ENCODE measurements around the gene SLC35B3. TPM values are rescaled to one million over a fixed set of nuclear protein-coding genes. Genes with fewer than 3 reads are reported as not detected.
"Not testable (repeated sequence)": the region's sequence is repeated elsewhere in the genome, so short reads cannot be mapped to it uniquely, and the experiment has no call there.

SLC35B3 gene
- total RNA-seq, 1 donor from 2014 or later = 20.8 TPM

DNA sequence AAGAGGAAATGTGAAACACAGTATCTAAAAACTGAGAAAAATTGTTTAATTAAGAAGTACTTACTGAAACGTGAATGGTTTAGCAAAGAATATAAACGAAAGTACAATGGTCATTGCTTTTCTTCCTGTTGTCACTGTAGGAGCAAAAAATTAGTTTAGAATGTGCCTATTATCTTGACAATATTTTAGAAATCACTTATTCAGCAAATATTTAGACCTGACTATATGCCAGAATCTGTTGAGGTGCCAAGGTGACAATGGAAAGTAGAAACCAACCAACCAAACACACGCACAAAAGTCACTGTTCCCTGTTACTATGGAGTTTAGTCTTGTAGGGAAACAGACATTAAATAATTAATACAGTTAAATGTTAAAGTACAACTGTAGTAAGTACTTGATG lies 20.5 kb downstream of the SLC35B3 start:
- no peak for DNase-seq (ENCODE audit: low spot score)

DNA sequence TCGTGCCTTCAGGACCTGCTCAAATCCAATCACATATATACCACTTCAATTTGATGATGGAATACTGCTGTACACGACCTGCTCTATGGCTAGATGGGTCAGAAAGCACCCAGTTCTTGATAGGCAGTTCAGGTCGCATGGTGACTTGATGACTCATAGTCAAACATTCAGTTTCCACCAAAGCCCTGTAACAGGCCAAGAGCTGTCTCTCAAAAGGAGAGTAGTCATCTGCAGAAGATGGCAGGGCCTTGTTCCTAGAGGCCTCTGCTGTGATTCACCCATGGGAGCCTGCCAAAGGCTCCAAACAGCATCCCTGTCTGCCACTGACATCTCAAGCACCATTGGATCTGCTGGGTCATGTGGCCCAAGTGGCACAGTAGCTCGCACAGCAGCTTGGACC lies 29.4 kb downstream of the SLC35B3 start:
- DNase-seq (ENCODE audit: low spot score) = not testable (repeated sequence)

DNA sequence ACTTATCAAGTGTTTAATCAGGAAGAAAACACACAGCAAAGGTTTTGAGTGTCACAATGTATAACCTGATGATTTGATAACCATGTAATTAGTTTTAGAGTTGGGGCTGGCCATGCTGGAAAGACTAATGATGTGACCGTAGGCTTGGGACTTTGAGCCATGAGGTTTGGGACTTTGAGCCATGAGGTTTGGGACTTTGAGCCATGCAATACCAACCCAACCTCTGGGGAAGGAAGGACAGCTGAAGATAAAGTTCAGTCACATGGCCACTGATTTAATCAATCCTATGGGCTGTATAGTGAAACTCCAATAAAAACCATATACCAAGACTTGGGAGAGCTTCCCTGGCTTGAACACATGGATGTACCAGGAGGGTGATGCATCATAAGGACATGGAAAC lies 32.8 kb downstream of the SLC35B3 start:
- no peak for DNase-seq (ENCODE audit: low spot score)

GRCh38 chr6:8400663-8401062 lies 34.7 kb downstream of the SLC35B3 start:
- no peak for DNase-seq (ENCODE audit: low spot score)

GRCh38 chr6:8392569-8392968 lies 42.8 kb downstream of the SLC35B3 start:
- DNase-seq (ENCODE audit: low spot score) = no peak

GRCh38 chr6:8391934-8392333 lies 43.4 kb downstream of the SLC35B3 start:
- DNase-seq (ENCODE audit: low spot score) = no peak

DNA sequence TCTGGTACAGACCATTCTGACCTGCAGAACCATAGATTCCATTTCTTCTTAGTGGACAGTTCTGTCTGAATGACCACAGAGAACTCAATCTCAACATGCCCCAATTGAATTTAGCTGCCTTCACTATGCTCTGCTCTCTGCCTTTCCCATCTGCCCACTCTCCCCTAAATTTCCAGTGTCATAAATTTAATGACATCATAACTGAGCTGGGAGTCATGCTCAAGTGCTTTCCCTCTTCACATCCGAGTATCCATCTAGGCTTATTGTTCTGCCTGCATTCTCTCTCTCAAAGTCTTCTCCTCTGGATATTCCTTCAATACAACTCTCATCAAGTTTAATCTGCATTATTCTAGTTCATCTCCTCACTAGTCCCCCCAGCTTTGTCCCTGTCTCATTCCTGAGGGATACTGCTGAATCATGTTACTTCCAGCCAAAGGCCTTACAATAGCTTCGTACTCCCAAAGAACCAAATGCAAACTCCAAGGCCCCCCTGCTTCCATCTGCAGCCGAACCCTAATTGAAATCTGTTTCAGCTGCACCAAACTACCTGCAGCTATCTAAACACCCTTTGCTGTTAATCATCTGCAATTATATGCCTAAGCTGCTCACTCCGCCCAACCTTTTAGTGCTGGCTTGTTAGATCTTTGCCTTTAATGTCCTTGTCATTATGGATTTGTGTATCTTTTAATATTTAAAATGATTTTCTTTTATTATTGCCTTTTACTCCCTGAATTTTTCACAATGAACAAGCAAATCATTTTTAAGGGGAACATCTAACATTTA lies 46.1 kb downstream of the SLC35B3 start:
- no peak for DNase-seq (ENCODE audit: low spot score)

- DNase-seq (ENCODE audit: low spot score) = no peak
These were observed 47.4 kb downstream of the SLC35B3 start for GRCh38 chr6:8387942-8388437.

DNA sequence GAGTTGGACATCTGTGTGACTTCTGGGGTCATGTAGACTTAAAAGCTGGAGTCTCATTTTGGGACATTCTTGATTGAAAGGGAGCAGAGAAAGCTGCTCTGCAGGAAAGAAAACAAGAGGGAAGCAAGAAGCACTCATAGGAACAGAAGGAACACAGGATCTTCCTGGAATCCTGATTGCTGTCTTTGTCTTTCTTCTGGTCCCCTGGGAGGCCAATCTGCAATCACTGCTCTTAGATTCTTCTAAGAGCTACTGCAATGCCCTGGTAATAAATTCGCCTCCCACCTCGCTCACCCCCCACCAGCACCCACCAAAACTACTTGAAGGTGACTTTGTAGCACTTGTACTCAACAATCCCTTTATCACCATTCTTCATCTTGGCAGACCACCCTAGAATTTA lies 51.8 kb downstream of the SLC35B3 start:
- no peak for DNase-seq (ENCODE audit: low spot score)

DNA sequence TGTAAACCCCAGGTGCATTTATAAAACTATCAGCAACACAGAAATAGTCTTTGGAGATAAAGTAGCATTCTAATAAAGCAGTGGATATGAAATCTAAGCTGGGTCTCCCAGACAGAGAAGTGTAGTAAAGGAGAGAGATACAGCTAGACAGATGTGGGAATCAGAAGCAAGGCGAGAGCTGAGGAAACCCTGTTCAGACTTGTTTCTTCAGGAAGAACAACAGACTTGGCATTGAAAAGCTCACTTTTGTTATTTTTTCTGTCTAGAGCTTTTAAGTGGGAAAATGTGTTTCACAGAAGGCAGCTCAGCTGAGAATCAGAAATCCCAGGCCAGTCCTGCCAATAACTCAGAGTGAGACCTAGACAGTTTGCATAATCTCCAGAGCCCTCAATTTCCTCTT lies 52.9 kb downstream of the SLC35B3 start:
- no peak for DNase-seq (ENCODE audit: low spot score)

GRCh38 chr6:8375916-8376315 lies 59.4 kb downstream of the SLC35B3 start:
- DNase-seq (ENCODE audit: low spot score) = no peak
